G401 (cell line): ENCODE data around the gene ZG16. TPM values are rescaled to one million over a fixed set of nuclear protein-coding genes. Genes with fewer than 3 reads are reported as not detected.
"Not testable (repeated sequence)": the region's sequence is repeated elsewhere in the genome, so short reads cannot be mapped to it uniquely, and the experiment has no call there.

Experiments used
- DNase-seq: peaks from one replicate; pipeline ENCODE4 v3.0.0-alpha.2; 2015; ENCODE audit warnings: low spot score
- in situ Hi-C: cut with HindIII; loops from 2 replicates; pipeline ENCODE4 v1.10.0; 2016; ENCODE audit warnings: low sequenced_read_pairs, mixed read lengths
- total RNA-seq: library from RNA; depleted of rRNA; stranded (reverse); fragments of >200 nt; shearing (Covaris generic); gene quantifications from 2 replicates; pipeline ENCODE4 v1.2.3, GENCODE V29; 2014; rRNA removed

The ZG16 gene, protein sequence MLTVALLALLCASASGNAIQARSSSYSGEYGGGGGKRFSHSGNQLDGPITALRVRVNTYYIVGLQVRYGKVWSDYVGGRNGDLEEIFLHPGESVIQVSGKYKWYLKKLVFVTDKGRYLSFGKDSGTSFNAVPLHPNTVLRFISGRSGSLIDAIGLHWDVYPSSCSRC
- total RNA-seq, result not detected in 2 replicates

- no peak for DNase-seq
- in situ Hi-C loops, result no loop called here
Observed at GRCh38 chr16:29777576-29778350, at the start of gene ZG16. TSS of gene ZG16 (plus strand) at chr16:29778256. CDS start at chr16:29779267, 1,011 bp downstream.

DNA sequence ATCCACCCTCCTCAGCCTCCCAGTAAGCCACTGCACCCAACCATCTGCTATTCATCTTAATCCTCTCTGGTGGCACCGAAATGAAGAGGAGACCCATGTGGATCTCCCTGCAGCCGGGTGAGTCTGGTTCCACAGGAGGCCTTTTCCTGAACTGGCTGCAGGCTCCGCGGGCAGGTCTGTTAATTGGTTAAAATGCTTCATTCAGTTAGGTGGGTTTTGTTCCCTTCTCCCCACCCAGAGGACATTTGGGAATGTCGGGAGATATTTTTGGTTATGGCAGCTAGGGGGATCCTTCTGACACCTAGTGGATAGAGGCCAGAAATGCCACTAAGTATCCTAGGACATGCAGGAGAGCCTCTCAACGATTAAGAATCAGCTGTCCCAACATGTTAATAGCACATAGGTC lies 48.9 kb upstream of the ZG16 start:
- DNase-seq, result peak; percentile 69
- in situ Hi-C loops, result no loop called here

DNA sequence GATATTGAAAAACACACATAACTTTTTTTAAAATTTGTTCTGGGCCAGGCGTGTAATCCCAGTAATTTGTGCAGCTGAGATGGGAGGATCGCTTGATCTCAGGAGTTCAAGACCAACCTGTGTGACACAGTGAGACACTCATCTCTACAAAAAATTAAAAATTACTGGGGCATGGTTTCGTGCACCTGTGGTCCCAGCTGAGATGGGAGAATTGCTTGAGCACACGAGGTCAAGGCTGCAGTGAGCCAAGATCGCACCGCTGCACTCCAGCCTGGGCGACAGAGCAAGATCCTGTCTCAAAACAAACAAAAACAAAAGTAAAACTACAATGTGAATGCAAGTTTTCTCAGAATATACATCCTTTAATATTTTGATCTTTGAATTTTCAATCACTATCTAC lies 47.4 kb upstream of the ZG16 start:
- in situ Hi-C loops, result no loop called here
- DNase-seq, result no peak

DNA sequence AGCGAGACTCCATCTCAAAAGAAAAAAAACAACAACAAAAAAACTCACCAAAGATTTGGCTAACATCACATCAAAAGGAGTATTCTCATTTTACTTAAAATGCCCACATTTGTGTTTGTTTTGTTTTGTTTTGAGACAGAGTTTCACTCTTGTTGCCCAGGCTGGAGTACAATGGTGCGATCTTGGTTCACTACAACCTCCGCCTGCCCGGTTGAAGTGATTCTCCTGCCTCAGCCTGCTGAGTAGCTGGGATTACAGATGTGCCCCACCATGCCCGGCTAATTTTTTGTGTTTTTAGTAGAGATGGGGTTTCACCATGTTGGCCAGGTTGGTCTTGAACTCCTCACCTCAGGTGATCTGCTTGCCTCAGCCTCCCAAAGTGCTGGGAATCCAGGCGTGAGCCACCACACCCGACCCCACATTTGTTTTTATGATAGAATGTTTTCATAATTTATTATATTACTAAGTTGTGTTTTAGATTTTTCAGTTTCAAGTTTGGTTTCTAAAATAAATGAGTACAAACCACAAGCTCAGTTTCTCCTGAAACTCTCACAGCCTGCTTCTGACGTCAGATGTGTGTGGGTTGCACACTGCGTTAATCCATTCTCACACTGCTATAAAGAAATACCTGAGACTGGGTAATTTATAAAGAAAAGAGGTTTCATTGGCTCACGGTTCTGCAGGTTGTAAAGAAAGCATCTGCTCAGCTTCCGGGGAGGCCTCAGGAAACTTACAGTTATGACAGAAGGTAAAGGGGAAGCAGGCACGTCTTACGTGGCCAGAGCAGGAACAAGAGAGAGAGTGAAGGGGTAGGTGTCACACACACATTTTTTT lies 46.1 kb upstream of the ZG16 start:
- DNase-seq, in situ Hi-C loops: not testable (repeated sequence)

DNA sequence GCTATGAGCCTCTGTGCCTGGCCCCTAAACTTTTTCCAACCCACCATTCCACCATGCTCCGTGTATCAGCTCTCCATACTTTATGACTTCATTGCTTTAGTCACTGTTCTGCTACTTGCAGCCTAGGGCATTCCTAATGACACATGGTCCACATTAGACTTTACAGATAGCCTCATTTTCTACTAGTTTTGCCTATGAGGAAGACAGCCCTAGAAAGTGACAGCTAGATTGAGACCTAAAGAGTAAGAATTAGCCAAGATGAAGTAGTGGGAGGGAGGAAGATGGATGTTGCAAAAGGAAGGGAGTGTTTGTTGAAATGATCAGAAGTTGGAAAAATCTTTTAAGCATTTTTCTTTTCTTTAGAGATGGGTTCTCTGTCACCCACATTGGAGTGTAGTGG lies 43.3 kb upstream of the ZG16 start:
- no peak for DNase-seq
- in situ Hi-C loops, result no loop called here

GRCh38 chr16:29736112-29736511 lies 41.9 kb upstream of the ZG16 start:
- in situ Hi-C loops, result no loop called here
- DNase-seq, result no peak

DNA sequence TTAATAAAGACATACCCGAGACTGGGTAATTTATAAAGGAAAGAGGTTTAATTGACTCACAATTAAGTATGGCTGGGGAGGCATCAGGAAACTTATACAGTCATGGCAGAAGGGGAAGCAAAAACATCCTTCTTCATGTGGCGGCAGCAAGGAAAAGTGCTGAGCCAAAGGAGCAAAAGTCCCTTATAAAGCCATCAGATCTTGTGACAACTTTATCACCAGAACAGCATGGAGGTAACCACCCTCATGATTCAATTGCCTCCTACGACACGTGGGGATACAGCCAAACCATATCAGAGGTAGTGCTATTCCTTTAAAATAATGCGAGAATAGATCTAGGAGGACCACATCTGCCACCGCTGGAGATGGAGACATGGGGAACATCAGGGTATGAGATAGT lies 41.3 kb upstream of the ZG16 start:
- in situ Hi-C loops, result no loop called here
- DNase-seq, result no peak

DNA sequence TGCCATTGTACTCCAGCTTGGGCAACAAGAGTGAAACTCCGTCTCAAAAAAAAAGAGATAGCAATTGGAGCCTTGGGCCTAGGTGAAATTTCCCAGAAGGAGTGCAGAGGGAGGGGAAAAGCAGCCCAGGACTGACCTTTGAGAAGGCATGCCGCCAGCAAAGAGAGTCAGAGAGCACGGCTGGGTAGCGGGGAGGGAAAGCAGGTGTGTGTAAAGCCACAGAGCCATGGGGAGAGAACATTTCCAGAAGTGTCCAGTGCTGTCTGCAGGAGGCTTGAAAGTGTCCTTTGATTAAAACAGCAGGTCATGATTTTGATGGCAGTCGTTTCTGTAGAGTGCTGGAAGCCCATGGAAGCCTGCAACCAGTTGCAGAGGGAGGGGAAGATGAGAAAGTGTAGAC lies 40.3 kb upstream of the ZG16 start:
- DNase-seq, result no peak
- in situ Hi-C loops, result no loop called here

GRCh38 chr16:29738514-29738913 lies 39.5 kb upstream of the ZG16 start:
- no peak for DNase-seq
- in situ Hi-C loops, result no loop called here

DNA sequence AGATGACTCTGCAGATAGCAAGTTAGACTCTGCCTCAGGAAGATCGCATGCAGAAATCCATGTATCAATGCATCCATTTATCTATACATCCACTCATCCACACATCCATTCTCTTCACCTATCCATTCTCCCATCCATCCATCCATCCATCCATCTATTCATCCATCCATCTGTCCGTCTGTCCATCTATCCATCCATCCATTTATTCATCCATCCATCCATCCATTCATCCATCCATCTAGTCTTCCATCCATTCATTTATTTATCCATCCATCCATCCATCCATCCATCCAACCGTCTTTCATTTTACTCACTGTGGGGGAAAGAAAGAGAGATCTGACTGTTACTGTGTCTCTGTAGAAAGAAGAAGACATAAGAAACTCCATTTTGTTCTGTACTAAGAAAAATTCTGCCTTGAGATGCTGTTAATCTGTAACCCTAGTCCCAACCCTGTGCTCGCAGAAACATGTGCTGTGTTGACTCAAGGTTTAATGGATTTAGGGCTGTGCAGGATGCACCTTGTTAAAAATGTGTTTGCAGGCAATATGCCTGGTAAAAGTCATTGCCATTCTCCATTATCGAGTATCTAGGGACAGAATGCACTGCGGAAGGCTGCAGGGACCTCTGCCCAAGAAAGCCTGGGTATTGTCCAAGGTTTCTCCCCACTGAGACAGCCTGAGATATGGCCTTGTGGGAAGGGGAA lies 38.0 kb upstream of the ZG16 start:
- DNase-seq, in situ Hi-C loops: not testable (repeated sequence)

GRCh38 chr16:29740630-29741015 lies 37.4 kb upstream of the ZG16 start:
- DNase-seq, in situ Hi-C loops: not testable (repeated sequence)

- no peak for DNase-seq
- in situ Hi-C loops, result no loop called here
Observed at GRCh38 chr16:29742683-29743275, 35.3 kb upstream of the ZG16 start.

DNA sequence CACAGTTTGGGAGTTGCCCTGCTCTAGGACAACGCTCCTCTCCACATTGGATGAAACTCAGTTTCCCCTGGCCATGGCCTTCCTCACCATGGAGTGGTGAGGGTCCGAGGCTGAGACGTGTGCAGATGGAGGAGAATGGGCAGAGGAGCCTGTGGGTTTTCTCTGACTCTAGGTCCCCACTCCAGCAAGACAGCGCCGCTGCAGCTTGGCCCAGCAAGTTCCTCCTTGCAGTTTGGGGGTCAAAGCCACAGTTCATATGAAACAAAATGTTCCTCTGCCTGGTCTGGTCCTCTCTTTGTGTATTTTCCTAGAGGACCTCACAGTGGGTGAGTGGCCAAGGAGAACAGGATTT lies 34.6 kb upstream of the ZG16 start:
- in situ Hi-C loops, result no loop called here
- DNase-seq, result no peak

GRCh38 chr16:29743827-29744531 lies 34.1 kb upstream of the ZG16 start:
- in situ Hi-C loops, result no loop called here
- DNase-seq, result no peak

DNA sequence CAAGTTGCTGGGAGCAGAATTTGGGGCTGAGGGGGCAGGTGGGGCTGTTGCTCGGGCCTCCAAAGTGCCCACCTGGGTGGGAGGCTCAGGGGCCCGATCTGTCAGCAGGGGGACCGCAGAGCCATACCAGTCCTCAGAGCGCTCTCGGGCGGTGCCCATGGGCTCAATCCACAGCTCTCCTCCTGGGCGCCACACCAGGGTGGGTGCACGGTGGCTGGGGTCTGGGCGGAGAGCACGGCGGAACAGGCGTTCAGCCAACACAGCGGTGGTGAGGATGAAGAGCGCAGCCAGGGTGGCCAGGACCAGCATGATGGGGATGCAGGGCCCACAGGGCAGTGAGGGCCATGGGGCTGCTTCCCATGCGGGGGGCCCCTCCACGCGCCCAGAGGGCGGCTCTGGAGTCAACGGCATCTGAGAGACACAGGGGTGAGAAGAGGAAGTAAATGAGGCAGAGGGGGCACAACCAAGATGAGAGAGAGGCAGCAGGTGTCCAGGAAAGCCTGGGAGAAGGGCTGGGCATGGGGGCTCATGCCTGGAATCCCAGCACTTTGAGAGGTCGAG lies 33.4 kb upstream of the ZG16 start:
- in situ Hi-C loops, result no loop called here
- no peak for DNase-seq

DNA sequence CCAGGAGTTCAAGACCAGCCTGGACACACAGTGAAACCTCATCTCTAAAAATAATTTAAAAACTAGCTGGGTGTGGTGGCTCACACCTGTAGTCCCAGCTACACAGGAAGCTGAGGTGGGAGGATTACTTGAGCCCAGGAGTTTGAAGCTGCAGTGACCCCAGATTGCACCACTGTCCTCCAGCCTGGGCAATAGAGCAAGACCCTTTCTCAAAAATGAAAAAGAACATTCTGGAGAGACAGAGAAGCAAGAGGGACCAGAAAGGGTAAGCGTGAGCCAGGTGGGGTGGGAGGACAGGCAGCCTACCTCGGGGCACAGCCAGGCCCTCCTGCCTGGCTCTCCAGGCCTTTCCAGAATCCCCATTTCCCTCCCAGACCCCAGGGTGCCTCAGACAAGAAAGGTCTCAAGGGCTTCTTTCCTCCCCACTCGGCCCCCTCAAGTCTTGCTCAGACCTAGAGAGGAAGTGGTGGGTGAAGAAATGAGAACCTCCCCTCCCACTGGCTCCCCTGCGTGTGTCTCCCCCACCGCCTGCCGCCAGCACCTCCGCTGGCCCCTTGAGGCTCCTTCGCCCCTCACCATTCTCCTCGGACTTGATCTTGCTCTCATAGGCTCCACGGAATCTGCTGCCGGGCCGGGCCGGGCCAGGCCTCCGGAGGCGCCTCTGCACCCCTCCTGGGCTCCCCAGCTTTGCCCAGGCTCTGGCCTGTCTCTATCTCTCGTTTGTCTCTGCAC lies 32.8 kb upstream of the ZG16 start:
- no peak for DNase-seq
- in situ Hi-C loops, result no loop called here

- no peak for DNase-seq
- in situ Hi-C loops, result no loop called here
Observed at GRCh38 chr16:29745853-29746345, 32.2 kb upstream of the ZG16 start, which contains the start of gene C16orf54. TSS of gene C16orf54 (minus strand) at chr16:29745990. CDS start at chr16:29744951, 1,039 bp downstream.
